ENCODE measurements around the gene ADH5.
"Not testable (repeated sequence)": the region's sequence is repeated elsewhere in the genome, so short reads cannot be mapped to it uniquely, and the experiment has no call there.

The ADH5 gene

GRCh38 chr4:99029852-99030251, 58.7 kb downstream of the ADH5 start:
- DNase-seq (ENCODE audit: low read depth) = no peak

GRCh38 chr4:99029018-99029735, 59.4 kb downstream of the ADH5 start:
- DNase-seq (ENCODE audit: low read depth) = no peak

- DNase-seq (ENCODE audit: low read depth) = no peak
Observed at GRCh38 chr4:99028187-99028586, 60.4 kb downstream of the ADH5 start.

- no peak for DNase-seq (ENCODE audit: low read depth)
Observed at GRCh38 chr4:99027304-99027703, 61.3 kb downstream of the ADH5 start.

GRCh38 chr4:99025506-99025905, 63.1 kb downstream of the ADH5 start:
- DNase-seq (ENCODE audit: low read depth) = no peak

GRCh38 chr4:99024481-99025275, 63.9 kb downstream of the ADH5 start:
- no peak for DNase-seq (ENCODE audit: low read depth)

GRCh38 chr4:99023800-99024251, 64.8 kb downstream of the ADH5 start:
- DNase-seq (ENCODE audit: low read depth) = not testable (repeated sequence)

- no peak for DNase-seq (ENCODE audit: low read depth)
Observed at GRCh38 chr4:99022566-99022965, 66.0 kb downstream of the ADH5 start.

- DNase-seq (ENCODE audit: low read depth) = no peak
Observed at GRCh38 chr4:99021386-99021785, 67.2 kb downstream of the ADH5 start.
